DOHH2 (cell line): ENCODE results near the gene PKD1L1.

ENCODE experiments used
- H3F3A ChIP-seq: fragments of 200-600 bp; sonication (generic), shearing (Covaris generic); 2 replicates; pipeline ENCODE4 v1.6.0; 2016; ENCODE audit warnings: antibody characterized with exemption, mild to moderate bottlenecking; ENCODE audit not compliant: control insufficient read depth, insufficient read depth
- H3K27ac ChIP-seq: fragments of 200-600 bp; sonication (generic); 2 replicates; pipeline ENCODE4 v1.5.1; 2014; ENCODE audit warnings: low read depth, mild to moderate bottlenecking, low read length, moderate library complexity
- H3K27me3 ChIP-seq: fragments of 200-600 bp; sonication (generic); 2 replicates; pipeline ENCODE4 v1.6.1; 2014; ENCODE audit warnings: mild to moderate bottlenecking, low read length, mixed read lengths; ENCODE audit not compliant: control insufficient read depth
- H3K36me3 ChIP-seq: fragments of 200-600 bp; sonication (generic); 2 replicates; pipeline ENCODE4 v1.6.1; 2014; ENCODE audit warnings: mild to moderate bottlenecking, low read length, moderate library complexity, mixed read lengths; ENCODE audit not compliant: control insufficient read depth
- H3K4me1 ChIP-seq: fragments of 200-600 bp; sonication (generic); 2 replicates; pipeline ENCODE4 v1.6.1; 2014; ENCODE audit warnings: mild to moderate bottlenecking, low read length, mixed read lengths; ENCODE audit not compliant: control insufficient read depth
- H3K4me2 ChIP-seq: fragments of 200-600 bp; sonication (generic); 2 replicates; pipeline ENCODE4 v1.6.0; 2014; ENCODE audit warnings: mild to moderate bottlenecking, low read length, moderate library complexity
- H3K4me3 ChIP-seq: fragments of 200-600 bp; sonication (generic); 2 replicates; pipeline ENCODE4 v1.5.1; 2014; ENCODE audit warnings: mild to moderate bottlenecking, low read length, mixed read lengths
- H3K79me2 ChIP-seq: fragments of 200-600 bp; sonication (generic); 2 replicates; pipeline ENCODE4 v1.6.1; 2014; ENCODE audit warnings: mild to moderate bottlenecking, low read length, mixed read lengths; ENCODE audit not compliant: control insufficient read depth
- H3K9me2 ChIP-seq: fragments of 200-600 bp; sonication (generic); replicated peaks from 2 replicates; pipeline ENCODE4 v1.6.1; 2014; ENCODE audit warnings: mild to moderate bottlenecking, low read length, mixed read lengths; ENCODE audit not compliant: control insufficient read depth
- H3K9me3 ChIP-seq: fragments of 200-600 bp; sonication (generic); 2 replicates; pipeline ENCODE4 v1.6.1; 2014; ENCODE audit warnings: antibody characterized with exemption, low read length, mixed read lengths; ENCODE audit not compliant: control insufficient read depth, insufficient read depth
- H4K20me1 ChIP-seq: fragments of 200-600 bp; sonication (generic); 2 replicates; pipeline ENCODE4 v1.6.0; 2014; ENCODE audit warnings: low read depth, mild to moderate bottlenecking, antibody characterized with exemption, low read length, moderate library complexity; ENCODE audit not compliant: control insufficient read depth, insufficient read depth
- CTCF ChIP-seq: fragments of 200-600 bp; sonication (generic); IDR thresholded peaks from one replicate; pipeline ENCODE4 v1.5.1; 2014; ENCODE audit warnings: antibody characterized with exemption, mild to moderate bottlenecking, low read depth, low read length; ENCODE audit not compliant: poor library complexity, severe bottlenecking
- EZH2phosphoT487 ChIP-seq: fragments of 200-600 bp; sonication (generic); IDR thresholded peaks from 2 replicates; pipeline ENCODE4 v1.6.1; 2017; ENCODE audit warnings: borderline replicate concordance, mild to moderate bottlenecking, antibody characterized with exemption, low read length, moderate library complexity, mixed read lengths

PKD1L1 gene

GRCh38 chr7:47878662-47879061, 69.6 kb downstream of the PKD1L1 start:
- TF ChIP-seq CTCF = no peak
- TF ChIP-seq EZH2phosphoT487 = no peak
- Histone ChIP-seq H3K4me2 (no peak overlapping the region), H3K27me3 (peaks cover 27% of the 10 kb centered on the region), H4K20me1 (no peaks in the 10 kb centered on the region), H3K79me2 (no peaks in the 10 kb centered on the region), H3K9me3 (no peaks in the 10 kb centered on the region), H3K27ac (no peak overlapping the region), H3F3A (no peaks in the 10 kb centered on the region), H3K36me3 (no peaks in the 10 kb centered on the region), H3K4me1 (no peaks in the 10 kb centered on the region), H3K9me2 (no peaks in the 10 kb centered on the region), H3K4me3 (no peak overlapping the region)

GRCh38 chr7:47877336-47877735, 70.9 kb downstream of the PKD1L1 start:
- Histone ChIP-seq H3K27me3 (peaks cover 19% of the 10 kb centered on the region), H3K9me3 (no peaks in the 10 kb centered on the region), H3K4me1 (no peaks in the 10 kb centered on the region), H3F3A (no peaks in the 10 kb centered on the region), H3K36me3 (no peaks in the 10 kb centered on the region), H3K27ac (no peak overlapping the region), H3K9me2 (no peaks in the 10 kb centered on the region), H3K4me2 (no peak overlapping the region), H4K20me1 (no peaks in the 10 kb centered on the region), H3K4me3 (no peak overlapping the region), H3K79me2 (no peaks in the 10 kb centered on the region)
- TF ChIP-seq CTCF (no peak), EZH2phosphoT487 (no peak)

- Histone ChIP-seq H3K36me3 (no peaks in the 10 kb centered on the region), H3K4me3 (no peak overlapping the region), H3K4me1 (no peaks in the 10 kb centered on the region), H3K79me2 (no peaks in the 10 kb centered on the region), H3K9me2 (no peaks in the 10 kb centered on the region), H3K4me2 (no peak overlapping the region), H3F3A (no peaks in the 10 kb centered on the region), H4K20me1 (no peaks in the 10 kb centered on the region), H3K27ac (no peak overlapping the region), H3K9me3 (no peaks in the 10 kb centered on the region), H3K27me3 (peaks cover 21% of the 10 kb centered on the region)
- no peak for TF ChIP-seq CTCF
- no peak for TF ChIP-seq EZH2phosphoT487
Measured at GRCh38 chr7:47875998-47876744, 72.1 kb downstream of the PKD1L1 start.
